Tibial nerve (tissue), 4 donors: Measurements from ENCODE around the gene SUZ12.

Experiments
- CTCF ChIP-seq, 5 experiments: fragments of 200-600 bp in 3 of 5; fragments of 450-650 bp in 2 of 5; sonication (generic) in 3 of 5; IDR thresholded peaks; one replicate each; pipeline ENCODE4 v1.5.1; 2016 to 2019; ENCODE audit warnings: antibody characterized with exemption in 5 of 5, mild to moderate bottlenecking in 3 of 5, moderate library complexity in 2 of 5
- EP300 ChIP-seq, 2 donors: sonication (generic); formaldehyde crosslinking; IDR thresholded peaks; one replicate each; pipeline ENCODE4 v1.6.1; 2017; ENCODE audit warnings: antibody characterized with exemption in 2 of 2, mild to moderate bottlenecking in 1 of 2
- POLR2A ChIP-seq, 2 donors: fragments of 450-650 bp; IDR thresholded peaks; one replicate each; pipeline ENCODE4 v1.6.1; 2017; ENCODE audit warnings: antibody characterized with exemption in 2 of 2, mild to moderate bottlenecking in 2 of 2, moderate library complexity in 2 of 2

GRCh38 chr17:31907342-31907962, 29.4 kb upstream of the SUZ12 start:
- TF ChIP-seq POLR2A (IDR thresholded peaks at IDR 0.05) (no peak), CTCF (IDR thresholded peaks at IDR 0.05) (no peak), EP300 (IDR thresholded peaks at IDR 0.05) (no peak)
